Measurements from ENCODE around the gene SMCO2.

GRCh38 chr12:27502021-27502435, 55.5 kb downstream of the SMCO2 start:
- TF ChIP-seq RFX5 (IDR thresholded peaks at IDR 0.05; ENCODE audit: borderline replicate concordance, low read depth, low read length) (no peak), CBX8 (IDR thresholded peaks at IDR 0.05; ENCODE audit: borderline replicate concordance, low read depth, low read length) (no peak)

Data from H1 (cell line).